ENCODE results near the gene APCDD1.

Gene APCDD1

GRCh38 chr18:10453806-10454680, at the start of gene APCDD1:
Gene APCDD1, plus strand, starts transcription at chr18:10454635. Its CDS starts 347 bp downstream, at chr18:10454982.
- DNase-seq (ENCODE audit: extremely low read depth in 1 of 2, low read depth in 1 of 2): no peak

DNA sequence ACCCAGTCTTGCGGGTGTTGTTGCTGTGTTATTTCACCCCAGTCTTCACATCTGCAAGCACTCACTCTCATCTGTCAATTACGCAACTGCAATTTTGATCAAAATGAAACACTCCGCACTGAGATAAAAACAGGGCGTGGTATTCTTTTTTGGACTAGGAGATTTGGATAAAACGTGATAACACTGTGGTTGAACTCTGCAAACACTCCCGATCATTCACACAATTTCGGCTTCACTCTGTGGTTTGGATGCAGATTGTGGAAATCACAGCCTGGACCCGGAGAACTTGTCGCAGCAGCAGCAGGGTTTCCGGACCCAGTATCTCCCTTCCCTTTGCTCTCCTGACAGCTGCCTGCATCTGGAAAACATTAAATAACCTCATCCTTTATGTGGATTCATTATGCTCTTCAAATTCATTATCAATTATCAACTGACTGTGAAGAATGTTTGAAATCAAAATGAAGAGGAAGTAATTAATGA, 49.4 kb upstream of the APCDD1 start:
- DNase-seq (ENCODE audit: extremely low read depth in 1 of 2, low read depth in 1 of 2): no peak

DNA sequence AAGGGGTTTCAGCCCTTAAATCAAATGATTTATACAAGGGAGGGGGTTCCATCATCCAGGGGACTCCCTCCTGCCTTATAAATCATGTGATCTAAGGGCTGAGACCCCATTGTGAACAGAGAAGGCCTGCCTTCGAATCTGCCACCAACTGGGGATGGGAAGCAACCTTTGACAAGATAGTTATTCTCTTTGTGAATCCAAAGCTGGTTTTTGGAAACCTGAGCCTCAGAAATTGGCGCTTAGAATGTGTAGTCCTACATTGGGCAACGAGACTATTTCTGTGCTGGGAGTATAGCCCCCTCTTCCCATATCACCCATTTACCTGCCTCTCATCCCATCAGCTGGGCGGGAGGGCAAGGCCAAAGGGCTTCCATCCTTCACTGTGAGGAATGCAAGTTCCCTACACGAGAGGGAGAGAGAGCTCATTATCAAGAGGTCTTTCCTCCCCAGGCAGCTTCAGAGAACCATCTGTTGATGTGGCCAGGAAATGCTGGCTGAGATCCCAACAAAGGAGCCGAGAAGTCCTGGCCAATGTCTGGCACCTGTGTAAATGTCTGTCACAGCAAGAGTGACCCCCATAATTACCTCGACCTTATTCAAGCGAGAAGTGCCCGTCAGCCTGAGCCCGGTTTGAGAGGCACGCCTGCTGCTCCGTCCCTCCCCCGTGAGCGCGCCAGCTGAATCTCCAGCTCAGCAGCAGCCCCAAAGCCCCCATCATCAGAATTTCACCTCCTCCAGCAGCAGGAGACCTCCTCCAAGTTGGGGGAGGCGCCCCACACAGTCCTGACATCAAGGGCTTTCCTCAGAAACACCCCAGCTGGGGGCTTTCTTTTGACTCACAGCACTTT, 48.4 kb upstream of the APCDD1 start:
- no peak for DNase-seq (ENCODE audit: extremely low read depth in 1 of 2, low read depth in 1 of 2)

DNA sequence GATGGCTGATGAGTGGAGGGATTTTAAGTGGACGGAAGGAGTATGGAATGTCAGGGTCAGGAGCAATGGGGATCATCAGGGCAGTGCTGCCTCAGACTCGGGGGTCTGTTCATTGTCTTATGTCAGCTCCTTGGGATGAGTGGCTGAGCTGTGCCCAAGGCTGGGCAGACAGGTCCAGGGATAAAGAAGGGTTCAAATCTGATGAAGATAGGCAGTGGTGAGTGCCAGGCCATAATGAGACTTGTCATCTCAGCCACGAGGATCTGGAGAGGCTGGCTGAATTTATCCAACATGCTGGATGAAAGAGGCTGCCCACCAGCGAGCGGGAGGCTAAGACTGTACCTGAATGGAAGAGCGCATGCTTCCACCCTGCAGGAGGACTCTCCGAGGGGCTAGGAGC, 46.3 kb upstream of the APCDD1 start:
- DNase-seq (ENCODE audit: extremely low read depth in 1 of 2, low read depth in 1 of 2): no peak

- DNase-seq (ENCODE audit: extremely low read depth in 1 of 2, low read depth in 1 of 2): no peak
These were observed 45.4 kb upstream of the APCDD1 start for GRCh38 chr18:10409041-10409440.

- no peak for DNase-seq (ENCODE audit: extremely low read depth in 1 of 2, low read depth in 1 of 2)
These were observed 43.7 kb upstream of the APCDD1 start for GRCh38 chr18:10410472-10411308.

- DNase-seq (ENCODE audit: extremely low read depth in 1 of 2, low read depth in 1 of 2): no peak
These were observed 41.5 kb upstream of the APCDD1 start for GRCh38 chr18:10412933-10413332.

DNA sequence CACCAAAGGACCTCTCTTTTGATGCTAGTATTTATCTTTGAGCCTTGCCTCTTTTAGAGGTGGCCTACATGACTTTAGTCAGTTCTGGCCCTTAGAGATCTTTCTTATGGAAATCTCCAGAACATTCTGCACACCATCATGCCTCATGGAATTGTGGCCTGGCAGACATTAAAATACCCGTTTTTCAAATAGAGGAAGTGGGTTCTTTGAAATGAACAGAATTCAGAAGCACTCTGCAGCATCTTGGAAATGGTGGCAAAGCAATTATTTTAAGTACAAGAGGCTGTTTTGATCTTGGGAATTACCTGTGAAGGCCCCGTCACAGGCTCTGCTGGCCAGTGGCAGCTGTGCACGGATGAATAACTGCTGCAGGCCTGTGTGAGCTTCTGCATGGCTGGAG, 40.7 kb upstream of the APCDD1 start:
- DNase-seq (ENCODE audit: extremely low read depth in 1 of 2, low read depth in 1 of 2): no peak

DNA sequence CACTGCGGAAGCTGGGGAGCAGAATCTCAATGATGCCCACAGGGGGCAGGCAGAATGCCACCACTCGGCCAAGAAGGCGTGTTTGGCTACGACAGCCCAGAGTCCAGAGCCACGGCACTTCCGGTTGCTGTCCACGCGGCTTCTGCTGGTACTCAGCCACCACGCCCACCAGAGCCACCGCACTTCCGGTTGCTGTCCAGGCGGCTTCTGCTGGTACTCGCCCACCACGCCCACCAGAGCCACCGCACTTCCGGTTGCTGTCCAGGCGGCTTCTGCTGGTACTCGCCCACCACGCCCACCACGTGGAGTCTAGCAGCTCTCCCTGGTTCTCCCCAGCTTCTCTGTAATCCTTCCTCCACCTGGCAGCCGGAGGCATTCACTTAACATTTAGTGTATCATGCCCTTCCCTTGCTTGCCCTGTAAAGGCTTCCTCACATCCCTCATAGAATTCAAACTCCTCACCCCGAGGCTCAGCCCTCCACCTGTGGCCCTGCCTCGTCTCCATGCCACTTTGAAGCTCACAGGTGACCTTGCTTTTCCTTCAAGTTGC, 40.1 kb upstream of the APCDD1 start:
- no peak for DNase-seq (ENCODE audit: extremely low read depth in 1 of 2, low read depth in 1 of 2)

DNA sequence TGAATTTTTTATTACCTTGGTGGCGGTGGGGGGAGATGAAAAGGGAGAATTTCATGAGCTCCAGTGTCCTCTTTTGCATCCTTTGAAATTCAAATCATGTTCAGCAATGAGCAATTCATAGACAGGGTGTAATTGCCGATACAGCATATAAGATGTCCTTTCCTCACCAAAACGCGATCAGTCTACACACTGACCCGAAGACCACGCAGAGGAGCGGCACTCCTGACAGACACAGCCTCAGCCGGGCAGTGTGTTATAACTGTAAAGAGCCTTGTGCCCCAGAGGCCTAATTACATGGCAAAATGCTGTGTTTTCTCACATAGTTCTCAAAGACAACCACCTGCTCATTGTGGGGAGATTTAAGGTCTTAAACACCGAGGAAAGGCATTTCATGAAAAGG, 38.4 kb upstream of the APCDD1 start:
- no peak for DNase-seq (ENCODE audit: extremely low read depth in 1 of 2, low read depth in 1 of 2)

GRCh38 chr18:10417191-10417590, 37.2 kb upstream of the APCDD1 start:
- no peak for DNase-seq (ENCODE audit: extremely low read depth in 1 of 2, low read depth in 1 of 2)

- DNase-seq (ENCODE audit: extremely low read depth in 1 of 2, low read depth in 1 of 2): no peak
These were observed 36.8 kb upstream of the APCDD1 start for GRCh38 chr18:10417664-10418063.

DNA sequence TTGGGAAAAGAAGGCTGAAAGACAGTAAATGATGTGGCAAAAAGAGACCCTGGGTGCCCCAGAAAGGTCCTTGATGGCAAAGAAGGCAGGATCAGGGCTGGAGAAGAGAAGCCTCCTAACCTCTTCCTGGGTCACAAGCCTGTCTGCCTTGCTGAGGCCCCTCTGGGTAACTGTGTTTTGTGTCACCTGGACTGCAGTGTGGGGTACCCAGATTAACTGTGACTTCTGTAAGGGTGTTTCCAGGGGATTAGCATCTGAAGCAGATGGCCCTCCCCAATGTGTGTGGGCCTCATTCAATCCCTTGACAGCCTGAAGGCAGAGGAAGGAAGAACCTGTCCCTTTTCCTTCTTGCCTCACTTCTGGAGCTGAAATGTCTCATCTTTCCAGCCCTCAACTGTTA, 35.6 kb upstream of the APCDD1 start:
- no peak for DNase-seq (ENCODE audit: extremely low read depth in 1 of 2, low read depth in 1 of 2)

DNA sequence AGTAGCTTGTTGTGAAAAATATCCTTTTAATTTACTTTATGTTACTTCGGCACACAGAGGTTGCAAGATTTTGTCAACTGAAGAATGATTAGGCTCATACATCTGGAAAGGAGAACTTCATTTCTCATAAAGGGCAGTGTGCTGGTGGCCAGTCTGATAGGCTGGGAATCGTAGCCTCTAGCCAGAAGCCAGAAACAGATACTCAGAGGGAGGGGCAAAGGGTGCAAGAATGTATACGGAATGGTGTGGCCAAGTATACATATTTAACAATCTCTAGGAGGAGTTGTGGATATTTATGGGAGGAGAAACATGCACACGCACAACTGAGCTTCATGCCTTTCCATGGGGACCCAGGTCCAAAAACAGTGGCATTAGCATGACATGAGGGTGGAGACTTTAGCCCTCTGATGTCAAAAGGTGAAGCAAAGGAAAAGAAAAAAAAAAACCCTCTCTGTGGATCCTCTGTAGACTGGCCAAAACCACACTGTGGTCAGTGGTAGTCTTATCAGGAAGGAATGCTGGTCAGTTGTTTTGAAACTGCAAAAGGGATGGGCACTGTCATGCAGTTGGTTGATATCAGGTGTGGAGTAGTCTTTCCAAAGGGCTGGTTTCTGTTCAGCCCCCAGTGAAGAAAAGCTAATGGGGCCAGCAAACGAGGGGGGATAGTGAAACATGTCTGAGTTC, 34.9 kb upstream of the APCDD1 start:
- no peak for DNase-seq (ENCODE audit: extremely low read depth in 1 of 2, low read depth in 1 of 2)

DNA sequence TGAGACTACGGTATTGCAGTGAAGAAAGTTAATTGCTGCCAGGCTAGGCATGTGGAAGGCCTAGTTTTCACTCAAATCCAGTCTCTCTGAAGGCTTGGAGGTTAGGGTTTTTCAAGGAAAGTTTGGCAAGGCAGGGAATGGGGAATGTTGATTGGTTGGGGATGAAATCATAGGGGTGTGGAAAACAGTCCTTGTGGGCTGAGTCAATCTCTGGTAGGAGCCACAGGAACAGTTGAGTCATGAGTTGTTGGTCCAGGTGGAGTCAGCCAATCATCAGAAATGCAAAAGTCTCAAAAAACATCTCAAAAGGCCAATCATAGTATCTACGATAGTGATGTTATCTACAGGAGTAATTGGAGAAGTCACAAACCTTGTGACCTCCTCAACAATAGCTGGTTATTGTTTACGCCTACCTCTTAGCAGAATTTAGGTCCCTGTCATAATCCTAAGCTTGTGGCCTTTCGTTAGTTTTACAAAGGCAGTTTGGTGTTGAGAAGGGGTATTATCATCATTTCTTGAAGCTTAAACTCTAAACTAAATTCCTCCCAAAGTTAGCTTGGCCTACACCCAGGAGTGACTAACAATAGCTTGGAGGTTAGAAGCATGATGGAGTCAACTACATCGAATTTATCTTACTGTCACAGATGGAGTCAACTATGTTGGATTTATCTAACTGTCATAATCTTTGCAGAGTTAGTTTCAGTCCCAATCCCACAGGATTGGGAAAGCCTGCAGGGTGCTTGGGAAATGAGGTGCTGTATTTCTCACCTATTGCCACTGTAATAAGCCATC, 33.7 kb upstream of the APCDD1 start:
- DNase-seq (ENCODE audit: extremely low read depth in 1 of 2, low read depth in 1 of 2): no peak

DNA sequence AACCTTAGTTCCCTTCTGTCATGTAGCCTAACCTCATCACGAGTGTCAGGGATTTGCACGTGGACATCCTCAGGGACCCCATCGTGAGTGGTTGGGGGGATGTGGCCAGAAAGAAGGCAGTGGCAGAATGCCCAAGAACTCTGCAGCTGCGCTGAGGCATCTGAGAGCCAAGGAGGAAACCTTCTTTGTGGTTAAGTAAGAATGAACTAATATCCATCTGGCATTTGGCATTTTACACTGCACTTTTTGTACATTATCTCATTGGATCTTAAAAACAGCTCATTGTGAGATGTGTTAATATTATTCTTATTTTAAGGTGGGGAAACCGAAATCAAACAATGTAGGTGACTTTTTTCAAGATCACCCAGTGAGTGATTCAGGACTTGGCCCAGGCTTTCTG, 32.6 kb upstream of the APCDD1 start:
- no peak for DNase-seq (ENCODE audit: extremely low read depth in 1 of 2, low read depth in 1 of 2)

DNA sequence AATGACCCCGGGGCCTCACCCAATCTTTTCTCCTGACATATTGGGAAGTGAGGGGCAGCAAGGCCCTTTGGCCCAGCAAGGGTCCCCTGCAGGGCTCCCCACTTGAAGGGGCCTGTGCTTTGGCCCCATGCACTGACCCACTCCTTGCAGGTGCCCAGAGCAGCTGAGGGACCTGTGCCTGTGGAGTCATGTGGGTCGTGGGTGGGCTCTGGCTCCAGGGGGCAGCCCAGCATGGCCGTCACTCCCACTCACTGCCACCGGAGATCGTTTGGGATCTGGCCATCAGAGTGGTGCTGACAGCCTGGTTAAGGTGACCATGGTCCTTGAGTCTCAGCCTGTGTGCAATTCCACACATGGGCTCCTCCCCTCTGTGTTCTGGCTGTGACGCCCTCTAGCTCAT, 31.7 kb upstream of the APCDD1 start:
- DNase-seq (ENCODE audit: extremely low read depth in 1 of 2, low read depth in 1 of 2): no peak

DNA sequence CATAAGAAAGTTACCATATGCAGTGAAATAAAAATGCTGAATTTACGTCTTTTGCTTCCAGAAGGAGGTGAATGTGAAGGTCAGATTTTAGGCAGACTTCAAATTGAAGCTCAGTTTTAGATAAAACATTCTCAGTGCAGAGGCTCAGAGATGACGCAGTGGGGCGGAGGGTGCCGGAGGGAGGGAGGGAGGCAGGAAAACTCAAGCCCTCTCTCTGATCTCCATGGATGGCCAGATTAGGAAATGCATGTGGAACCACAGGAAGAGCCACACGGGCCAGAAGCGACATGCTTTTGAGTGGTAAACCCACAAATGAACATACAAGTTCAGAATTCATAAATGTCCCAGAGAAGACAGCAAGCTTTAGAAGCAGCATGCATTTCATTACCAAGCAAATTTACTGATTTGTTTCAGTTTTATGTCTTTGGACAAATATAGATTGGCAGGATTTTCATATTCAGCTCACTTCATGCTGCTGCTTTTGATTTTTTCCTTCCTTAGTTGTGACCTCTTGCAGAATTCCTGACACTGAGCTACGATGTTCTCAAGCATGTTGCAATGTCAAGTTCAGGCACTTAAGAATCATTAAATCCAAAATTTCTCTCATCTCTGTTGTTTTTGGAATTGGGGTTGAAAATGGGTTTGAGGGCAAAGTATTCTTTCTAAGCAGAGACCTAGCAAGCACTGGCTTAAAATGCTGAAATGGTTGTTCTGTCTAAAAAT, 29.7 kb upstream of the APCDD1 start:
- DNase-seq (ENCODE audit: extremely low read depth in 1 of 2, low read depth in 1 of 2): no peak

- DNase-seq (ENCODE audit: extremely low read depth in 1 of 2, low read depth in 1 of 2): no peak
These were observed 23.8 kb upstream of the APCDD1 start for GRCh38 chr18:10430677-10431076.
